Ishikawa (cell line): ENCODE measurements around the gene ZNF423.

ENCODE experiments used
- CEBPB ChIP-seq: IDR thresholded peaks from 2 replicates; pipeline ENCODE4 v1.6.1; 2012
- CREB1 ChIP-seq: IDR thresholded peaks from 2 replicates; pipeline ENCODE4 v1.6.1; 2012; ENCODE audit warnings: low read depth
- EGR1 ChIP-seq: IDR thresholded peaks from 2 replicates; pipeline ENCODE4 v1.6.1; 2012
- EP300 ChIP-seq: IDR thresholded peaks from 2 replicates; pipeline ENCODE4 v1.6.1; 2012; ENCODE audit warnings: borderline replicate concordance
- FOXM1 ChIP-seq: IDR thresholded peaks from 2 replicates; pipeline ENCODE4 v1.6.1; 2012; ENCODE audit warnings: low read depth, borderline replicate concordance
- MAX ChIP-seq: IDR thresholded peaks from 2 replicates; pipeline ENCODE4 v1.6.1; 2012
- NFIC ChIP-seq: IDR thresholded peaks from 2 replicates; pipeline ENCODE4 v1.6.1; 2012
- RAD21 ChIP-seq: IDR thresholded peaks from 2 replicates; pipeline ENCODE4 v1.6.1; 2012; ENCODE audit warnings: low read depth
- REST ChIP-seq: IDR thresholded peaks from 2 replicates; pipeline ENCODE4 v1.6.1; 2012; ENCODE audit warnings: low read depth, mild to moderate bottlenecking
- TAF1 ChIP-seq: IDR thresholded peaks from 2 replicates; pipeline ENCODE4 v1.6.1; 2012; ENCODE audit warnings: low read depth, mild to moderate bottlenecking
- TCF12 ChIP-seq: IDR thresholded peaks from 2 replicates; pipeline ENCODE4 v1.6.1; 2012; ENCODE audit warnings: low read depth
- TEAD4 ChIP-seq: IDR thresholded peaks from 2 replicates; pipeline ENCODE4 v1.6.1; 2012
- USF1 ChIP-seq: IDR thresholded peaks from 2 replicates; pipeline ENCODE4 v1.6.1; 2012
- YY1 ChIP-seq: IDR thresholded peaks from 2 replicates; pipeline ENCODE4 v1.6.1; 2012; ENCODE audit warnings: low read depth
- ZBTB7A ChIP-seq: IDR thresholded peaks from 2 replicates; pipeline ENCODE4 v1.6.1; 2012; ENCODE audit warnings: low read depth

The ZNF423 gene

GRCh38 chr16:49464093-49464492 is 391.8 kb downstream of the ZNF423 start:
- TF ChIP-seq EGR1, result no peak
- no peak for TF ChIP-seq CEBPB
- TF ChIP-seq RAD21, result no peak
- TF ChIP-seq MAX, result no peak
- no peak for TF ChIP-seq FOXM1
- TF ChIP-seq USF1, result no peak
- TF ChIP-seq TAF1, result no peak
- TF ChIP-seq TEAD4, result no peak
- TF ChIP-seq NFIC, result no peak

- no peak for TF ChIP-seq MAX
- TF ChIP-seq EGR1, result no peak
- no peak for TF ChIP-seq TAF1
- no peak for TF ChIP-seq CEBPB
- no peak for TF ChIP-seq RAD21
- no peak for TF ChIP-seq NFIC
- TF ChIP-seq EP300, result no peak
- TF ChIP-seq REST, result no peak
- no peak for TF ChIP-seq USF1
- no peak for TF ChIP-seq TCF12
- TF ChIP-seq TEAD4, result no peak
- no peak for TF ChIP-seq CREB1
- no peak for TF ChIP-seq ZBTB7A
- TF ChIP-seq FOXM1, result no peak
- no peak for TF ChIP-seq YY1
These were observed 392.4 kb downstream of the ZNF423 start for GRCh38 chr16:49463529-49463928.

GRCh38 chr16:49462989-49463371 is 392.9 kb downstream of the ZNF423 start:
- no peak for TF ChIP-seq NFIC
- TF ChIP-seq TEAD4, result no peak
- TF ChIP-seq CREB1, result no peak
- no peak for TF ChIP-seq YY1
- TF ChIP-seq REST, result no peak

- TF ChIP-seq NFIC (no peak), ZBTB7A (no peak), FOXM1 (no peak), RAD21 (no peak), TCF12 (no peak), EGR1 (no peak), EP300 (no peak), USF1 (no peak), TEAD4 (no peak), MAX (no peak), REST (no peak), CREB1 (no peak), YY1 (no peak), CEBPB (no peak)
These were observed 393.4 kb downstream of the ZNF423 start for GRCh38 chr16:49462362-49462988.
